CD4-positive, alpha-beta T cell treated with Interleukin-15 for 4 hours (primary cell): ENCODE results near the gene ATP8B3.

Source experiments
- DNase-seq: peaks from one replicate; pipeline ENCODE4 v3.0.0-alpha.2; 2020; ENCODE audit warnings: low spot score

ATP8B3 gene

DNA sequence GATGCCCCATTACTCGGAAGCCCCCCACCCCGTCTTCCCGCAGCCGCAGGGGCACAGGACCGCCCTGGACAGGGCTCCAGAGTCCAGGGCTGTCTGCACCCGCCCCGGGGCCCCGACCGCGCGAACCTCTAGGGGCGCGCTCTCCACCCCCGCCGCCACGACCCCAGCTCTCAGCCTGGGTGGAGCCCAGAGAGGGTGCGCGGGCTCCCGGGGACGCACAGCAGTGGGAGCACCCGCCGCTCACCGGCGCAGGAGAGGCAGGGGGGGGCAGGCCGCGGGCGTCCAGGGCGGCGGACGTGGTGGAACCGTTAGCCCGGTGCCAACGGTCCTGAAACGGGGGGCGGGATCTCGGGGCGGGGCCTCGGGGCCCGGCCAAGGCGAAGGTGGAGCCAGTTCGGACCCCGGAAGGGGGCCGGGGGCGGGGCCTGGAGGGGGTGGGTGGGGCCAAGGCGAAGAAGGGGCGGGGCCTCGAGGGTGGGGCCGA is at the start of gene ATP8B3:
Gene ATP8B3, minus strand, starts transcription at position 335 of the 484 bp plus-strand sequence. CDS start 540 bp downstream, outside the sequence.
- peak; percentile 80 for DNase-seq

- DNase-seq: no peak
Observed at GRCh38 chr19:1861599-1862031, 49.5 kb upstream of the ATP8B3 start.

- no peak for DNase-seq
Observed at GRCh38 chr19:1860821-1861598, 48.9 kb upstream of the ATP8B3 start.

DNA sequence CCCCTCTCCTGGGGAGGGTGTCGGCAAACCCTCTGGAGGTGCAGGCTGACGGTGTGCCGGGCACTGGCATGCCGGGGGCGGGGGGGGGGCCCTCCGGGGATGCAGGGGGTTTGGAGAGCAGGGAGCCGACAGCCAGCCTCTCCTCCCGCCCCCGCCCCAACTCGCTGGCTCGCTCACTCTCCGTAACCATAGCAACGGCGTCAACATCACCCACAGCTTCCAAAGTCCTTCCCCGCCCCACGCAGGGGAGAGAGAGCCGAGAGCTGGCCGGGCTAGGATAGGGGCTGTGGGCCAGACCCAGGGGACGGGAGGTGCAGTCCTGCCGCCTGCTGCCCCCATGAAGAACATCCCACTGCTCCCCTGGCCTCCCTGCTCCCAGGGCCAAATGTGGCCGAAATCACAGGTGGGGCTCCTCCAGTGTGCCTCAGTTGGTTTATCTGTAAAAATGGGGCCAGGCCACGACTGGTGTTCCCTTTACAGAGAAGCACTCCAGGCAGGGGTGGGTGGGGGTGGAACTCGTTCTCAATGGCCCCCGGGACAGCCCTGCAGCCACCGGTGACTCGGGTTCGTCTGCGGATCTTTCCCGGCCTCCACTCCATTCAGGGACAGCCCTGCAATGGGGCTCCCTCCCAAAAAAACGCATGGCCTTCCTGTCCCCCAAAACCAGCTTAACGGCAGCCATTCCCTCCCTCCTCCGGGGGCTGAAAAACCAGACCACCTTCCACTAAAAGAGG is 48.1 kb upstream of the ATP8B3 start:
- DNase-seq: peak; percentile 76

- DNase-seq: no peak
Observed at GRCh38 chr19:1859331-1859781, 47.3 kb upstream of the ATP8B3 start.

- DNase-seq: no peak
Observed at GRCh38 chr19:1858412-1859081, 46.5 kb upstream of the ATP8B3 start.

GRCh38 chr19:1857648-1858326 is 45.7 kb upstream of the ATP8B3 start:
- DNase-seq: no peak

- no peak for DNase-seq
Observed at GRCh38 chr19:1856698-1857603, 44.9 kb upstream of the ATP8B3 start.

- DNase-seq: no peak
Observed at GRCh38 chr19:1856345-1856697, 44.2 kb upstream of the ATP8B3 start.

GRCh38 chr19:1855828-1856255 is 43.8 kb upstream of the ATP8B3 start:
- no peak for DNase-seq

DNA sequence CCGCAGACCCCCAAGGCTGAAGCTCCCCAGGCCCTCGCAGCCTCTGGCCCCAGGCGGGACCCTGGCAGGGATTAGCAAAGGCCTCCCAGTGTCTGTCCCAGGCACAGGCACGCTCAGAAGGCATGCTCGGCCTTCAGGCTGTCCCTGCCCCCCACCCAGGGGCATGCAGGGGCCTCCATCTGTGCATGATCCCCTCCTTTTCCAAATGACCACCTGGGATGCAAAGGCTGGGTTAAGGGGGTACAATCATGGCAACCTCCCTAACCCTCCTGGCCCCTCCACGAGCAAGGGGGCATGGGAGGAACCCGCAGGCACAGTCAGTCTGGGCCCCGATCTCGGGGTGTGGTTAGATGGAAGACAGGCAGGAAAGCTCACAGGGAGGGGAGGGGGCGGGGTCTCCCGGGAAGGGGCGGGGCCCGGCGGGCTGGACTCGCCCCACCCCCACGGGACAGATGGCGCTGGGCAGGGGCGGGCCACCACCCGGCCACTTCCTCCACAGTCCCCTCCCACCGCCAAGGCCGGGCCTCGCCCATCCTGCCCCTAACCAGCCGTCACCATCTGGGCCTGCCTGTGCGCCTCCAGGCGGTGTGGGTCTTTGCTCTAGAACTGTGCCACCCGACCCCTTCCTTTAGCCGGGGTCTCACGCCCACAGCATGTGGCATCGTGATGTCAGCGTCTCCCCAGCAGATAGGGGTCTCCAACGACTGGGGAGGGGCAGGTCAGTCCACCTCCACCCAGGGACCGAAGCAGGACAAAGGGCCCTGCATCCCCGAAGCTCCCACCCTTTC is 43.2 kb upstream of the ATP8B3 start:
- DNase-seq: peak; percentile 89

DNA sequence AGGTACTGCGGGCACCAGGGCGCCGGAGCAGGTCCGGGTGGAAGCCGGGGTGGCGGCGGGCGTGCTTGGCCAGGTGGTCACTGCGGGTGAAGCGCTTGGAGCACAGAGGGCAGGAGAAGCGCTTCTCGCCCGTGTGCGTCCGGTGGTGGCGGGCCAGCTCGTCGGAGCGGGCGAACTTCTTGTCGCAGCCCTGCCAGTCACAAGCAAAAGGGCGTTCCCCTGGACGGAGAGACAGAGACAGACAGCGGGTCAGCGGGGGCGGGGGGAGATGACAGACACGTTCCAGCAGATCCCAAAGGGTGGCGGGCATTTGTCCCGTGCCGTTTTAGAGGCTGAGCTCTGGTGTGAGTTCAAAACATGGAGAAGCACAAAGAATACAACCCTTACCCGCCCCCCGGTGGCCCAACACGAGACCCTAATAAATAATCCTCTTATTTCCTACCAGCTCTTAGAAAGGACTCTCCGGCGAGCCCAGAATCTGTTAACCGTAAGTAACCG is 42.5 kb upstream of the ATP8B3 start:
- no peak for DNase-seq

GRCh38 chr19:1854039-1854541 is 42.0 kb upstream of the ATP8B3 start:
- no peak for DNase-seq

DNA sequence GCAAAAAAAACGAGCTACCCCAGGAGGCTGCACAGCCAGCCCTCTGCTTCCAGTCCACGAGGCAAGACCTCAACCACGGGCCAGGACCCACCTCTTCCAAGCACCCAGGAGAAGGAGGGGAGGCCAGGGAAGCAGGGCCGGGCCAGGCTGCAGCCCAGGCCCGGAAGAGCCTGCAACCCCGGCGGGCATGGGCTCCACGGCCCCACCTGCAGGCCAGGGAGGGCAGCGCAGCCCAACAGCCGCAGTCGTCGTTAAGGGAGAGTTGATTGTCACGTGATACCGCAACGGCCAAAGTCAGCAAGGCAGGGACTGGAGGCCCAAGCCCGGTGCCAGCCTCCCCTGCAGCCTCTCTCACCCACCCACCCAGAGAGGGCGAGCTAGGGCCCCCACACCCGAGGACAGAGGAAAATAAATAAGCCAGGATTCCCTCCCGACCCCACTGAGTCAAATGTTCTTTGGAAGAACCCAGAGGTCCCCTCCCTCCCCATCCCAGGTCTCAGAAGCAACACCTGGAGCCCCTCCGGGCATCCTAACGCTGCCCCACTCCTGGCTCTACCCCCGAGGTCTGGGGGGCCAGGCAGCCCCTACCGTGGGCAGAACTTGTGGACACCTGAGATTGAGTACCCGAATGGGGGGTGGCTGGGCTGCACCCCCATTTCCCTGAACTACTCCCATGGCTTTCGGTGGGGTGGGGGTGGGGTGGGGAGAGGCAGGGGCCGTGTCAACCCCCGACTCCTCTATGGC is 41.4 kb upstream of the ATP8B3 start:
- peak; percentile 79 for DNase-seq

DNA sequence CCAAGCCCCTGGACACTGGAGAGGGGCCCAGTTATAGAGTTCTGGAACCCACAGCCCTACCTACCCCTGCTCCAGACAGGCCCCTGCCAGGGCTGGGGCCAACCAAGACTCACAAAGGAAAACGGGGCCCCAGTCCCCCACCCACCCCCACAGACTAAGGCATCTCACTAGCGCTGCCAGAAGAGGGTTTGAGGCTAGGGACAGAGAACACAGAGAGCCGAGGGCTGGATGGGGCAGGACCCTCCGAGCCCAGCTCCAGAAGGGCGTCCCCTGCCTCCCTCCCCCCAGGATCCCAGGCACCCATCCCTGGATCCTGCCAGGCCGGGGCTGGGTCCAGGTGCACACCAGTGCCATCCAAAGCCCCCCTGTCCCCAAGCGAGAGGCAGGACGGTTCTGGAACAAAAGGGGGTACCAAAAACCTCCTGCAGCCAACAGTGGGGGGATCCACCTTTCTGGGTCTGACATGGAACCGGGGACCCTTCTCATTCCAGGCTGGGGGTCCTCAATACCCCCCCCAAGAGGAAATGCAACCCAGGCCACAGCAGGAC is 40.6 kb upstream of the ATP8B3 start:
- no peak for DNase-seq

DNA sequence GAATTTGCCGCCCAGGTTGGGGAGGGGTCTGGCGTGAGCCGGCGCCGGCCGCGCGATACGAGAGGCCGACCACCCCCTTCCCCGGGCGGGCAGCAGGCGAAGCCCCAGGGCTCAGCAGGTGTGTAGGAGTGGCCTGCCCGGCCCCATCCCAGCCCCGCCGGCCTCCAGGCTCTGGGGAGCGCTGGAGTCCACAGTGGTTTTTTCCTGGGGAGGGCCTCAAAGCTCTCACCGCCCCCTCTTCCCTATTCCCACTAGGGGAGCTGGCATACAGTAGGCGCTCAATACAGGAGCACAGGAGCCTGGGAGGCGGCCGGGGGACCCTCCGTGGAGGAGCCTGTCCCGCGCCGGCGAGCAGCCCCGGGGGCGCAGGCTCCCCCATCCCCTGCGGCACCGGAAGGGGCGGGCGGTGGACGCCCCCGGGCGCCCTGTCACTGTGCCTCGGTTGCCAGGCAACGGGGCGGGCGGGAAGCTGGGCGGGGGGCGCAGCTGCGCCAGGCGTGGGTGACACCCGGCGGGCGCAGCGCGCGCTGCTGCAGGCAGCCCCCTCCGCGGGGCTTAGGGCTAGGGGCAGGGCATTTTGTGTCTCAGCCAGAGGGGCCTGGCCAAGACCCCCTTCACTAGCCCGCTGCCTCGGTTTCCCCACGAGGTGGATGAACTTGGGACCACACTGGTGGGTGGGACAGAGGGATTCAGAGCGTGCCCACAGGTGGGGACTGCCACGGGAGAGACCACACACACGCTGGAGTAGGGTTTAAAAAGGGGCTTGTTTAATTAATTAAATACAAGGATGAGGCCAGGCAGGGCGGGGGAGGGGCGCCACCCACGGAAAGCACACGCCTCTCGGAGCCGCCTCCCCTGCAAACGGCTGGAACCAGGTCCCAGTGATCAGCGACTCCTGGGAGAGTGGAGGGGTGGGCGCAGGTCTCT is 39.8 kb upstream of the ATP8B3 start:
- DNase-seq: peak; percentile 58

GRCh38 chr19:1850809-1851653 is 39.0 kb upstream of the ATP8B3 start:
- DNase-seq: no peak
